Measurements from ENCODE around the gene ACTR10.

Gene ACTR10

DNA sequence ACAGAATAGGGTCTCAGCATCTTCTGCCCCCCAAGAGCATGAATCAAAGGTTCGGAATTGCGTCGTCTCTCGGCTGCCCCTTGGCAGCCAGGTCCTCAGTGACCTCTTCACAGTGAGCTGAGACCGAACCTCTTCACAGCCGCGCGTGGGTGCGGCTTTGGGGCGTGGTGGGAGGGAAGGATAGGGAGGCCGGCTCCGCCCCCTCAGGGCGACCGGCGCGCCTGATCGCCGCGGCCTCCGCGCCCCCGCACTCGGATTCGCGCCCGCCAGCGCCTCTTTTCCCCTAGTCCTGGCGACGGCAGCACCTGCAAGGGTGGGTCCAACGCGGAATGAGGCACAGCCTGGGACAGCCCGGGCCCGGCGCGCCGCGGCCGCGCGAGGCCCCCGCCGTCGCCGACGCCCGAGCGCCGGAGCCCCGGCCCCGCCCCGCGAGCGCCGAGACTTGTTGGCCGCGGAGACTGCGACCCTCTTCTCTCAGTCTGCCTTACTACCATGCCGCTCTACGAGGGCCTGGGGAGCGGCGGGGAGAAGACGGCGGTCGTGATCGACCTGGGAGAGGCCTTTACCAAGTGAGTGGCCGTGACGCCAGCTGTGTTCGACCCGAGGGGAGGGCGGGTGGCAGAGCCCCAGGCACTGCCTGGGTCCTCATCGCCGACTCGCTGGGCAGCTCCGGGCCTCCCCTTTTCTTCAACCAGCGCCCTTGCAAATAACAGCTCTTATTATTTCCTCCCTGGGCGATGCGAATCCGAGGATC is at the start of gene ACTR10:
TSS of gene ACTR10 (plus strand) at position 424 of the 754 bp plus-strand sequence. CDS start at position 493, 69 bp downstream.
- peak; percentile 90 for DNase-seq
- peak within 1 kb of the TSS; percentile 84 for H3K27ac Mint-ChIP-seq
- H3K36me3 Mint-ChIP-seq (ENCODE audit: low read depth), result no peaks in the 10 kb centered on the region
- H3K9me3 Mint-ChIP-seq, result no peaks in the 10 kb centered on the region
- H3K27me3 Mint-ChIP-seq, result no peaks in the 10 kb centered on the region
- H3K4me3 Mint-ChIP-seq, result peak within 1 kb of the TSS; percentile 96
- peaks cover 28% of the 10 kb centered on the region for H3K4me1 Mint-ChIP-seq
- ATAC-seq, result peak; percentile 99

DNA sequence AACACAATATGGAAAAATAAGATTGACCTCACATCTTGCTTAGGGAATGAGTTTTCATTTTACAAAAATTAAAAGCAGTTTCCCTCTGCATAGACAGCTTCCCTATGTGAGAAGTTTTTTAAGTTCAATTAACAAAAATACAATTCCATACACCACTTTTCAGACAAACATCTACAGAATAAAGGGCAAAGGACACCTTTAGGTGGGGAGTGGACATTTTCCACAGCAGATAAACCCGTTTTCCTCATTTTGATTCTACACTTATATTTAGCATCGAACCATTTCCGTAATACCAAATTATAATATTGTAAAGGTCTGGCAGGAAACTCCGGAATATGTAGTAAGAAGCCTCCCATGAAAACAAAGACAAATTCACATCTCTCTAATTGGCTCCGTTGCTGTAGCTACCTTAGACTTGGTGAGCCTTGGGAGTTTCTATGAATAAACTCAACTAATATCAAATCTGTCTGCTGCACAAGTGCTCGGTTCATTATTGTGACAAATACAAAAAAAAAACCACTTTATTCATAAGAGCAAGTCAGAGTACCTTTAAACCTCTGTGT is 49.6 kb upstream of the ACTR10 start:
- H3K27ac Mint-ChIP-seq, result no peak overlapping the region
- H3K36me3 Mint-ChIP-seq (ENCODE audit: low read depth), result no peaks in the 10 kb centered on the region
- ATAC-seq (no peak), DNase-seq (no peak)
- no peak overlapping the region for H3K4me3 Mint-ChIP-seq
- peaks cover 53% of the 10 kb centered on the region for H3K27me3 Mint-ChIP-seq
- no peaks in the 10 kb centered on the region for H3K9me3 Mint-ChIP-seq
- peaks cover 13% of the 10 kb centered on the region for H3K4me1 Mint-ChIP-seq

DNA sequence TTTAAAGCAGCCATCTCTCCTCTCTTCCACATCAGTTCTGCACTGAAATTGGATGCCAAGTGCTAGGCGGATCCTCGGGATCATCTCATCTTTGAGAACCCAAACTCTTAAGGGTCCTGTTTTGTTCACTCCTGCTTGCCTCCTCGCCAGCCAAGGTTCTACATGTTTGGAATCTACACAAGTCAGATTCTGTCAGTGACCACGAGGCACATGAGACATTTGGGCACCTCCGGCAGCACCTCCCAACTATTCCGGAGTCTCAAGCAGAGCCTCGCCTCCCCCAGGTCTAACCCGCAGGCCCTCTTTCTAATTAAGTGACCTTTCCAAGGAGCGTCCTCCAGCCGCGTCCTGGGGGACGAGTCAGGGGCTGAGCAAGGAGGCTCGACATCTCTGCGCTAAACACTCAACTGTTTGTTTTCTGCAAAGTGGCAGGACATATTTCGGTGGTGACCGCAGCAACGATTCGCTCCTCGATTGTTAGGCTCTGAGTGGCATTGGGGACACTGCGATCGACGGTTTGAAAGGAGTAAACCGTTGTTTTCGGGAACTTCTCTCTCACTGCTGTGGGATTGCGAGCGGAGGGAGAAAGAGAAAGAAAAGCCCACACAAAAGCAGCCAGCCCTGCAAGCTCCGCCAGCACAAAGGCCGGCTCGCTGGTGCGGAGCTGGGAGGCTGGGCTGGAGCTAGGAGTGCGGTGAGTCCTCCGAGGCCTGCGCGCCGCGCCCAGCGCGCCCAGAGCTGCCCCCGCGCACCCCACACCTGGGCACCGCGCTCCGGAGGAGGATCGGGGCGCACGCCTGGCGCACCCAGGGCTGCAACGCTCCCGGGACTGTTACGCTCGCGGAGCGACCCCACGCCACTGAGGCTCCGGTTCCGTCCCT is 48.6 kb upstream of the ACTR10 start:
- Mint-ChIP-seq H3K36me3 (ENCODE audit: low read depth) (no peaks in the 10 kb centered on the region), H3K4me3 (peak overlapping the region; percentile 73), H3K27me3 (peaks cover 48% of the 10 kb centered on the region), H3K9me3 (no peaks in the 10 kb centered on the region), H3K4me1 (peaks cover 13% of the 10 kb centered on the region), H3K27ac (no peak overlapping the region)
- ATAC-seq (peak; percentile 53), DNase-seq (peak; percentile 8)

DNA sequence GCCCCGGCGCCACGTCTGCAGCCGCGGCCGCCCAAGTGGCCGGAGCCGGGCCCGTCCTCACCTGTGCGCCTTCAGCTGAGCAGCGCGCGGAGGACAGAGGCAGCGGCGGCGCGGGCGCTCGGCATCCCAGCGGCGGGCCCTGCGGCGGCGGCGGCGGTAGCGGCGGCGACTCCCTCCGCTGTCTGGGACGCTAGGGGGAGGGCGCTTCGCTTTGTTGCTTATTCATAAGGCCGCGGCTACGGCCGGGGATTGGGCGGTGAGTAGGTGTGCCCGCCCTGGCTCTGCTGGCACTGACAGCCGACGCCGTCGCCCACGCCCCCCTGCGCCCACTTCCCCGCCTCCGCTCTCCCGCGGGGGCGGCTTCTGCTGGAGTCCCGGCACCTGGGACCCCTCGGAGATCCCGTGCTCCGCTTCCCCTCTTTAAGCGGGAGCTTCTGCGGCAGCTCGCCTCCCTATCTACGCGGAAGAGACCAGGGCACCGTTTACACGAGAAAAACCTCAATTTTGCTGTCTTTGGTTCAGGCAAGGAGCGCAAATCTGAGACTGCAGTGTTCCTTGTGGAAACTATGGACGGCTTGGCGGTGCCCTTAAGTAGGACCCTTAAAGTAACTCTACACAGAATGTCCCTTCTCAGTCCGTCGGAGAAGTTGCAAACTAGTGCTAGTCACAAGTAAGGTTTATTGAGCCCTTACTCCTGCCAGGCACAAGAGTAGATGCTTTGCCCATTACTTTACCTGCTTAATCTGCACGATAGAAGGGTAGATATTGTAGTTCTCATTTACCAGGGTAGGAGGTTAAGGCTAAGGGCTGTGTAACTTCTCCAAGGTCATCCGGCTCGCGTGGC is 47.7 kb upstream of the ACTR10 start, which contains the start of gene ARMH4:
TSS of gene ARMH4 (minus strand) at position 200 of the 844 bp plus-strand sequence. CDS start 12,855 bp downstream, outside the sequence.
- ATAC-seq (peak; percentile 91), DNase-seq (peak; percentile 65)
- Mint-ChIP-seq H3K36me3 (ENCODE audit: low read depth) (no peaks in the 10 kb centered on the region), H3K27me3 (peaks cover 50% of the 10 kb centered on the region), H3K9me3 (no peaks in the 10 kb centered on the region), H3K4me3 (peak within 1 kb of the TSS; percentile 73), H3K4me1 (peaks cover 13% of the 10 kb centered on the region), H3K27ac (no peak within 1 kb of the TSS)

- Mint-ChIP-seq H3K4me1 (no peaks in the 10 kb centered on the region), H3K27ac (no peak overlapping the region), H3K36me3 (ENCODE audit: low read depth) (no peaks in the 10 kb centered on the region), H3K9me3 (no peaks in the 10 kb centered on the region), H3K27me3 (peaks cover 7% of the 10 kb centered on the region), H3K4me3 (no peak overlapping the region)
- ATAC-seq, result no peak
- no peak for DNase-seq
Observed at GRCh38 chr14:58160561-58160960, 39.4 kb upstream of the ACTR10 start.

- DNase-seq (peak; percentile 82), ATAC-seq (peak; percentile 58)
- no peaks in the 10 kb centered on the region for H3K9me3 Mint-ChIP-seq
- peaks cover 8% of the 10 kb centered on the region for H3K27me3 Mint-ChIP-seq
- peaks cover 5% of the 10 kb centered on the region for H3K4me1 Mint-ChIP-seq
- H3K27ac Mint-ChIP-seq, result peak overlapping the region; percentile 18
- H3K4me3 Mint-ChIP-seq, result no peak overlapping the region
- no peaks in the 10 kb centered on the region for H3K36me3 Mint-ChIP-seq (ENCODE audit: low read depth)
Observed at GRCh38 chr14:58166005-58166983, 33.7 kb upstream of the ACTR10 start.

- ATAC-seq, result no peak
- peak overlapping the region; percentile 18 for H3K27ac Mint-ChIP-seq
- peaks cover 10% of the 10 kb centered on the region for H3K27me3 Mint-ChIP-seq
- H3K9me3 Mint-ChIP-seq, result peaks cover 7% of the 10 kb centered on the region
- DNase-seq, result no peak
- H3K4me1 Mint-ChIP-seq, result peaks cover 5% of the 10 kb centered on the region
- H3K4me3 Mint-ChIP-seq, result no peak overlapping the region
- H3K36me3 Mint-ChIP-seq (ENCODE audit: low read depth), result no peaks in the 10 kb centered on the region
Observed at GRCh38 chr14:58167057-58167456, 32.9 kb upstream of the ACTR10 start.

GRCh38 chr14:58167891-58168290 is 32.1 kb upstream of the ACTR10 start:
- DNase-seq (no peak), ATAC-seq (no peak)
- Mint-ChIP-seq H3K36me3 (ENCODE audit: low read depth) (no peaks in the 10 kb centered on the region), H3K27me3 (peaks cover 10% of the 10 kb centered on the region), H3K27ac (no peak overlapping the region), H3K4me3 (no peak overlapping the region), H3K9me3 (peaks cover 7% of the 10 kb centered on the region), H3K4me1 (peaks cover 5% of the 10 kb centered on the region)

DNA sequence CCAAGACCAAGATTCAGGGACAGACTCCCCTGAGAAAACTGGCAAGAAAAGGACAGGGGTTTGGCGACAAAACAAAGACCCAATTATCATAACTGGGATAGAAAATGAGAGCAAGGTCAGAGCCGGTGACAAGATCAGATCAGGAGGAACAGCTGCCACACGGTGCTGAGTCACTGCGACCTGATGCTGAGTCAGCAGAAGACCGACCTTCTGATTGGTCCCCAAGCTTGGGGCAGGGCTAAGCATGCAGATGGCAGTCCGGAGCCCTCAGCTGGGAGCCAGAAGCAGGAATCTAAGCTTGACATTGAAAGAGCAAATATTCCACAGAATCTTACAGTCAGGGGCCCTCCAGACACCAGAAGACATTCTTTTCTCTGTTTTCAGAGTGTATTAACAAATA is 28.9 kb upstream of the ACTR10 start:
- DNase-seq (peak; percentile 23), ATAC-seq (peak; percentile 84)
- H3K27ac Mint-ChIP-seq, result no peak overlapping the region
- no peak overlapping the region for H3K4me3 Mint-ChIP-seq
- H3K27me3 Mint-ChIP-seq, result peaks cover 15% of the 10 kb centered on the region
- H3K9me3 Mint-ChIP-seq, result peaks cover 7% of the 10 kb centered on the region
- H3K4me1 Mint-ChIP-seq, result peaks cover 5% of the 10 kb centered on the region
- H3K36me3 Mint-ChIP-seq (ENCODE audit: low read depth), result no peaks in the 10 kb centered on the region

- no peak overlapping the region for H3K4me3 Mint-ChIP-seq
- peaks cover 5% of the 10 kb centered on the region for H3K27me3 Mint-ChIP-seq
- no peaks in the 10 kb centered on the region for H3K4me1 Mint-ChIP-seq
- ATAC-seq (no peak), DNase-seq (no peak)
- no peaks in the 10 kb centered on the region for H3K36me3 Mint-ChIP-seq (ENCODE audit: low read depth)
- no peaks in the 10 kb centered on the region for H3K9me3 Mint-ChIP-seq
- no peak overlapping the region for H3K27ac Mint-ChIP-seq
Observed at GRCh38 chr14:58177125-58177524, 22.8 kb upstream of the ACTR10 start.

GRCh38 chr14:58189176-58189575 is 10.8 kb upstream of the ACTR10 start:
- DNase-seq, result no peak
- H3K27me3 Mint-ChIP-seq, result peaks cover 10% of the 10 kb centered on the region
- no peak for ATAC-seq
- H3K4me3 Mint-ChIP-seq, result no peak overlapping the region
- H3K27ac Mint-ChIP-seq, result no peak overlapping the region
- H3K36me3 Mint-ChIP-seq (ENCODE audit: low read depth), result no peaks in the 10 kb centered on the region
- H3K9me3 Mint-ChIP-seq, result no peaks in the 10 kb centered on the region
- H3K4me1 Mint-ChIP-seq, result no peaks in the 10 kb centered on the region

- Mint-ChIP-seq H3K36me3 (ENCODE audit: low read depth) (no peaks in the 10 kb centered on the region), H3K27ac (no peak overlapping the region), H3K4me1 (no peaks in the 10 kb centered on the region), H3K4me3 (no peak overlapping the region), H3K27me3 (peaks cover 6% of the 10 kb centered on the region), H3K9me3 (no peaks in the 10 kb centered on the region)
- no peak for ATAC-seq
- DNase-seq, result no peak
Observed at GRCh38 chr14:58191763-58192601, 8.0 kb upstream of the ACTR10 start.

Data from activated naive CD8-positive, alpha-beta T cell treated with anti-CD3 and anti-CD28 coated beads, Interleukin-2, amount 50 U/mL, for 24 hours (primary cell).